Testis (tissue), 2 donors: Measurements from ENCODE around the gene LAIR1.
"Not testable (repeated sequence)": the region's sequence is repeated elsewhere in the genome, so short reads cannot be mapped to it uniquely, and the experiment has no call there.

ENCODE experiments used
- POLR2A ChIP-seq: fragments of 450-650 bp; IDR thresholded peaks from one replicate; pipeline ENCODE4 v1.6.1; 2017; ENCODE audit warnings: antibody characterized with exemption, mild to moderate bottlenecking, moderate library complexity
- TF ChIP-seq, protein P1 (sequence below), 3 experiments: fragments of 450-650 bp in 2 of 3; fragments of 200-600 bp in 1 of 3; sonication (generic) in 1 of 3; IDR thresholded peaks; one replicate each; pipeline ENCODE4 v1.5.1; 2016 to 2019; ENCODE audit warnings: antibody characterized with exemption in 3 of 3, mild to moderate bottlenecking in 2 of 3, moderate library complexity in 1 of 3

DNA sequence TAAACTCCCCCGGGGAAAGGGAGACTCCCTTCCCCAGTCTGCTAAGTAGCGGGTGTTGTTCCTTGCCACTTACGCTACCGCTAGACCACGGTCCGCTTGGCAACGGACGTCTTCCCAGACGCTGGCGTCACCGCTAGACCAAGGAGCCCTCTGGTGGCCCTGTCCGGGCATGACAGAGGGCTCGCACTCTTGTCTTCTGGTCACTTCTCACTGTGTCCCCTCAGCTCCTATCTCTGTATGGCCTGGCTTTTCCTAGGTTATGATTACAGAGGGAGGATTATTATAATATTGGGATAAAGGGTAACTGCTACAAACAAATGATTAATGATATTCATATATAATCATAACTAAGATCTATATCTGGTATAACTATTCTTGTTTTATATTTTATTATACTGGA, 41.8 kb downstream of the LAIR1 start:
- TF ChIP-seq, protein P1, sequence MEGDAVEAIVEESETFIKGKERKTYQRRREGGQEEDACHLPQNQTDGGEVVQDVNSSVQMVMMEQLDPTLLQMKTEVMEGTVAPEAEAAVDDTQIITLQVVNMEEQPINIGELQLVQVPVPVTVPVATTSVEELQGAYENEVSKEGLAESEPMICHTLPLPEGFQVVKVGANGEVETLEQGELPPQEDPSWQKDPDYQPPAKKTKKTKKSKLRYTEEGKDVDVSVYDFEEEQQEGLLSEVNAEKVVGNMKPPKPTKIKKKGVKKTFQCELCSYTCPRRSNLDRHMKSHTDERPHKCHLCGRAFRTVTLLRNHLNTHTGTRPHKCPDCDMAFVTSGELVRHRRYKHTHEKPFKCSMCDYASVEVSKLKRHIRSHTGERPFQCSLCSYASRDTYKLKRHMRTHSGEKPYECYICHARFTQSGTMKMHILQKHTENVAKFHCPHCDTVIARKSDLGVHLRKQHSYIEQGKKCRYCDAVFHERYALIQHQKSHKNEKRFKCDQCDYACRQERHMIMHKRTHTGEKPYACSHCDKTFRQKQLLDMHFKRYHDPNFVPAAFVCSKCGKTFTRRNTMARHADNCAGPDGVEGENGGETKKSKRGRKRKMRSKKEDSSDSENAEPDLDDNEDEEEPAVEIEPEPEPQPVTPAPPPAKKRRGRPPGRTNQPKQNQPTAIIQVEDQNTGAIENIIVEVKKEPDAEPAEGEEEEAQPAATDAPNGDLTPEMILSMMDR (IDR thresholded peaks at IDR 0.05) = peak in 1 of 3 experiments; percentile 28
- not testable (repeated sequence) for TF ChIP-seq POLR2A
